WTC11 (cell line): ENCODE results near the gene BOK. TPM values are rescaled to one million over a fixed set of nuclear protein-coding genes. Genes with fewer than 3 reads are reported as not detected.

ENCODE experiments used
- ATAC-seq: fragments of 200-7000 bp; cut with Tn5 transposase; 2 replicates; pipeline ENCODE4 v1.10.0; 2021; ENCODE audit warnings: mild to moderate bottlenecking, moderate library complexity
- CTCF ChIA-PET: fragments of 300-600 bp; sonication (Branson Sonifier 250); formaldehyde crosslinking; loops from one replicate; lab custom pipeline; 2021; ENCODE audit warnings: antibody characterized with exemption; lab: Charles Lee
- POLR2A ChIA-PET: fragments of 350-600 bp; sonication (Branson Sonifier 250); formaldehyde crosslinking; loops from one replicate; lab custom pipeline; 2021; ENCODE audit warnings: antibody characterized with exemption; lab: Charles Lee
- DNase-seq: peaks from one replicate; pipeline ENCODE4 v3.0.0; 2021; ENCODE audit warnings: low spot score
- H3K27ac Mint-ChIP-seq: 2 replicates; pipeline ENCODE4 v1.8.0; 2021; ENCODE audit warnings: mixed read lengths
- H3K27me3 Mint-ChIP-seq: 2 replicates; pipeline ENCODE4 v1.8.0; 2021; ENCODE audit warnings: low read depth, mild to moderate bottlenecking, moderate library complexity, mixed read lengths
- H3K36me3 Mint-ChIP-seq: 2 replicates; pipeline ENCODE4 v1.8.0; 2021; ENCODE audit warnings: mixed read lengths
- H3K4me1 Mint-ChIP-seq: 2 replicates; pipeline ENCODE4 v1.8.0; 2022; ENCODE audit warnings: mixed read lengths
- H3K4me3 Mint-ChIP-seq: 2 replicates; pipeline ENCODE4 v1.8.0; 2021; ENCODE audit warnings: mild to moderate bottlenecking, moderate library complexity, mixed read lengths
- H3K9me3 Mint-ChIP-seq: 2 replicates; pipeline ENCODE4 v1.8.0; 2021; ENCODE audit warnings: mixed read lengths
- ATF1 ChIP-seq: sonication (generic); formaldehyde crosslinking; IDR thresholded peaks from 2 replicates; pipeline ENCODE4 v1.8.1; 2023; ENCODE audit warnings: mild to moderate bottlenecking, moderate library complexity, missing genetic modification reagents
- ATF2 ChIP-seq: sonication (generic); formaldehyde crosslinking; IDR thresholded peaks from 2 replicates; pipeline ENCODE4 v1.8.1; 2022; ENCODE audit warnings: low read depth, missing genetic modification reagents, borderline replicate concordance
- ATF3 ChIP-seq: sonication (generic); formaldehyde crosslinking; conservative IDR thresholded peaks from 2 replicates; pipeline ENCODE4 v1.8.1; 2022; ENCODE audit warnings: mild to moderate bottlenecking, missing genetic modification reagents
- ETV6 ChIP-seq: sonication (generic); formaldehyde crosslinking; IDR thresholded peaks from 2 replicates; pipeline ENCODE4 v1.8.1; 2022; ENCODE audit warnings: mild to moderate bottlenecking, missing genetic modification reagents
- MYBL2 ChIP-seq: sonication (generic); formaldehyde crosslinking; IDR thresholded peaks from 2 replicates; pipeline ENCODE4 v1.8.1; 2023; ENCODE audit warnings: mild to moderate bottlenecking, moderate library complexity, missing genetic modification reagents
- NFATC4 ChIP-seq: fragments of 250-450 bp; sonication (Bioruptor Pico); IDR thresholded peaks from 2 replicates; pipeline ENCODE4 v1.9.0; 2021; ENCODE audit warnings: mild to moderate bottlenecking
- NR3C1 ChIP-seq: sonication (generic); formaldehyde crosslinking; conservative IDR thresholded peaks from 2 replicates; pipeline ENCODE4 v1.8.1; 2023; ENCODE audit warnings: low read depth, mild to moderate bottlenecking, missing genetic modification reagents
- OVOL2 ChIP-seq: fragments of 250-450 bp; sonication (Bioruptor Pico); IDR thresholded peaks from 2 replicates; pipeline ENCODE4 v1.9.0; 2021; ENCODE audit warnings: mild to moderate bottlenecking, borderline replicate concordance
- PRRX2 ChIP-seq: fragments of 250-450 bp; sonication (Bioruptor Pico); IDR thresholded peaks from 2 replicates; pipeline ENCODE4 v1.8.0; 2021; ENCODE audit warnings: mild to moderate bottlenecking
- RELA ChIP-seq: sonication (generic); formaldehyde crosslinking; IDR thresholded peaks from 2 replicates; pipeline ENCODE4 v1.8.1; 2022; ENCODE audit warnings: missing genetic modification reagents, mild to moderate bottlenecking, borderline replicate concordance
- RORB ChIP-seq: fragments of 250-450 bp; sonication (Bioruptor Pico); IDR thresholded peaks from 2 replicates; pipeline ENCODE4 v1.9.0; 2021; ENCODE audit warnings: mild to moderate bottlenecking
- TP53 ChIP-seq: sonication (generic); formaldehyde crosslinking; IDR thresholded peaks from 2 replicates; pipeline ENCODE4 v1.8.1; 2023; ENCODE audit warnings: mild to moderate bottlenecking, missing genetic modification reagents
- ZNF138 ChIP-seq: sonication (generic); formaldehyde crosslinking; conservative IDR thresholded peaks from 2 replicates; pipeline ENCODE4 v1.8.1; 2022; ENCODE audit warnings: mild to moderate bottlenecking, moderate library complexity, missing genetic modification reagents
- ZNF219 ChIP-seq: sonication (generic); formaldehyde crosslinking; IDR thresholded peaks from 2 replicates; pipeline ENCODE4 v1.8.0; 2023; ENCODE audit warnings: missing genetic modification reagents, mild to moderate bottlenecking, borderline replicate concordance
- ZNF263 ChIP-seq: sonication (generic); formaldehyde crosslinking; IDR thresholded peaks from 2 replicates; pipeline ENCODE4 v1.8.1; 2022; ENCODE audit warnings: low read depth, mild to moderate bottlenecking, moderate library complexity, missing genetic modification reagents
- ZNF317 ChIP-seq: sonication (generic); formaldehyde crosslinking; IDR thresholded peaks from 2 replicates; pipeline ENCODE4 v1.8.1; 2023; ENCODE audit warnings: low read depth, mild to moderate bottlenecking, moderate library complexity, missing genetic modification reagents, borderline replicate concordance
- ZNF423 ChIP-seq: fragments of 250-450 bp; sonication (Bioruptor Pico); IDR thresholded peaks from 2 replicates; pipeline ENCODE4 v2.1.2; 2022; ENCODE audit warnings: mild to moderate bottlenecking, moderate library complexity
- ZNF671 ChIP-seq: fragments of 250-450 bp; sonication (Bioruptor Pico); IDR thresholded peaks from 2 replicates; pipeline ENCODE4 v1.8.0; 2021; ENCODE audit warnings: mild to moderate bottlenecking
- total RNA-seq: library from RNA; stranded (reverse); gene quantifications from 3 replicates; pipeline ENCODE4 v1.2.3, GENCODE V29; 2021
- TF ChIP-seq, protein P1 (sequence below): fragments of 250-450 bp; sonication (Bioruptor Pico); IDR thresholded peaks from 2 replicates; pipeline ENCODE4 v1.9.0; 2021; ENCODE audit warnings: moderate library complexity, mild to moderate bottlenecking, inconsistent platforms, borderline replicate concordance
- TF ChIP-seq, protein P2 (sequence below): sonication (generic); formaldehyde crosslinking; IDR thresholded peaks from 2 replicates; pipeline ENCODE4 v1.8.0; 2022; ENCODE audit warnings: mild to moderate bottlenecking, missing genetic modification reagents
- TF ChIP-seq, protein P3 (sequence below): fragments of 250-450 bp; sonication (Bioruptor Pico); IDR thresholded peaks from 2 replicates; pipeline ENCODE4 v2.1.2; 2022; ENCODE audit warnings: mild to moderate bottlenecking, moderate library complexity

BOK gene
- total RNA-seq, 1 experiment from 2014 or later: 39.4 TPM

DNA sequence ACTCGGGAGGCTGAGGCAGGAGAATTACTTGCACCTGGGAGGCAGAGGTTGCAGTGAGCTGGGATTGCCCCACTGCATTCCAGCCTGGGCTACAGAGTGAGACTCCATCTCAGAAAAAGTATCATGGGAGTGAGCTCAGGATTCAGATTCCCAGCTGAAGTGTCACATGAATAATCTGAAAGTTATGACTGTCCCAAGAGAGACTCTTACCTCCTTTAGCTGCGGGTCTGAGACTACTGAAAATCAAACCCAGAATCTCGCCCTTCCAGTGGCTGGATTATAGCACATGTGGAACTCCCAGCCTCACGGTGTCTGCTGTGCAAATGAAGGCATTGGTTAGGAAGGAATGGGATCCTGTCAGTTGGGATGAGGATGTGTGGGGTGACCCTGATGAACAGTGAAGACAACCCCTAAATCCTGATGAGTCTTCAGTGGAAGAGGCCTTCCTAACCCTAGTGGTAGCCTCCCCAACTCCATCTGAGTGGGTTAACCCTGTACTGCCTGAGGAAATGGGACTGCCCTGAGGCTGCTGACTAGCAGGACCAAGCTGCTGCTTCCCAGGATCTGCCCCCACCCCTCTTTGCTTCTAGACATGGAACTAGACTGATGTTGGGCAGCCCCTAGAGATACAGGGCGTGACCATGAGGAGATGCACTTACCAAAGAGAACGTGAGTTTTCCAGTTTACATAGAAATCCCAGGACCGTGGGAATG is 16.5 kb downstream of the BOK start:
- TF ChIP-seq ATF1 (CRISPR knock-in tag): 0 out of 2 replicates have a peak, but pooled peaks have one; percentile 38
- TF ChIP-seq ZNF671 (CRISPR knock-in tag): no peak
- Mint-ChIP-seq H3K9me3 (0 out of 2 replicates have a peak, but pooled peaks cover 3% of the 10 kb centered on the region), H3K27ac (no peak overlapping the region; the same call in 1 of the 2 replicates), H3K4me3 (no peak overlapping the region), H3K4me1 (peaks cover 8% of the 10 kb centered on the region), H3K27me3 (peaks cover under 1% of the 10 kb centered on the region; the same call in 1 of the 2 replicates), H3K36me3 (peaks cover 15% of the 10 kb centered on the region)
- POLR2A ChIA-PET: no interaction called here
- CTCF ChIA-PET: interaction anchor here (1.4 to 1.5 kb wide), 2 partner anchors 17 to 20 kb away, joined by 5 to 6 read pairs; partner anchors contain the start of gene BOK
- DNase-seq: no peak
- ATAC-seq: no peak

- Mint-ChIP-seq H3K4me3 (no peak overlapping the region), H3K36me3 (peaks cover 18% of the 10 kb centered on the region), H3K27ac (no peak overlapping the region), H3K27me3 (no peaks in the 10 kb centered on the region), H3K9me3 (0 out of 2 replicates have a peak, but pooled peaks cover 3% of the 10 kb centered on the region), H3K4me1 (peaks cover 8% of the 10 kb centered on the region; the same call in 1 of the 2 replicates)
- ChIA-PET CTCF (interaction anchor here (1.4 to 1.5 kb wide), 2 partner anchors 17 to 20 kb away, joined by 5 to 6 read pairs; partner anchors contain the start of gene BOK), POLR2A (no interaction called here)
- no peak for DNase-seq
- TF ChIP-seq NFATC4: peak; percentile 6; the same call in 1 of the 2 replicates
- no peak for TF ChIP-seq NR3C1 (CRISPR knock-in tag)
- TF ChIP-seq ZNF263 (CRISPR knock-in tag): peak; percentile 74
- no peak for ATAC-seq
These were observed 17.2 kb downstream of the BOK start for GRCh38 chr2:241575624-241576292.

DNA sequence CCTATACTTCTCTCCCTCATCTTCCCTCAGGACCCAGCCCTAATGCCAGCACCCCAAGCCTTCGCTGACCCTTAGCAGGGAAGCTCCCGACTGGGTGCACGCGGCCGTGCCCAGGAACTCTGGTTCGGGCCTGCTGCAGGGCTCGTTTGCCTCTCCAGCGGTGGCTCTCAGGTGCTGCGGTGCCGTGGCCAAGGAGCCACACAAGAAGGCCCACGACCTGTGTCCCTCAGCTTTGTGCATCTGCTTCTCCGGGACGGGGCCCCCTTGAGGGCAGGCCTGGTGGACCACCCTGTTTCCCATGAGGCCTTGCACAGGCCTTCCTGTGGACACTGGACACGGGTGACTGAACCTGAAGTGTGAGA is 17.7 kb downstream of the BOK start:
- no peak for DNase-seq
- Mint-ChIP-seq H3K4me3 (no peak overlapping the region), H3K27ac (no peak overlapping the region), H3K36me3 (peaks cover 18% of the 10 kb centered on the region), H3K27me3 (no peaks in the 10 kb centered on the region), H3K4me1 (peaks cover 8% of the 10 kb centered on the region; the same call in 1 of the 2 replicates), H3K9me3 (0 out of 2 replicates have a peak, but pooled peaks cover 3% of the 10 kb centered on the region)
- ChIA-PET CTCF (interaction anchor here (0.7 to 1.5 kb wide), 3 partner anchors 18 to 96 kb away, joined by 3 to 6 read pairs (median 5); partner anchors contain the start of gene BOK), POLR2A (no interaction called here)
- TF ChIP-seq ZNF138 (CRISPR knock-in tag) (no peak), ETV6 (no peak), RORB (CRISPR knock-in tag) (no peak), ZNF263 (CRISPR knock-in tag) (no peak), ATF3 (CRISPR knock-in tag) (no peak), ZNF423 (CRISPR knock-in tag) (no peak), ATF2 (no peak), PRRX2 (CRISPR knock-in tag) (no peak), ZNF219 (CRISPR knock-in tag) (no peak), RELA (CRISPR knock-in tag) (no peak), OVOL2 (CRISPR knock-in tag) (no peak), ZNF317 (CRISPR knock-in tag) (no peak), TP53 (CRISPR knock-in tag) (no peak), NR3C1 (CRISPR knock-in tag) (no peak), MYBL2 (no peak)
- TF ChIP-seq, protein P1, sequence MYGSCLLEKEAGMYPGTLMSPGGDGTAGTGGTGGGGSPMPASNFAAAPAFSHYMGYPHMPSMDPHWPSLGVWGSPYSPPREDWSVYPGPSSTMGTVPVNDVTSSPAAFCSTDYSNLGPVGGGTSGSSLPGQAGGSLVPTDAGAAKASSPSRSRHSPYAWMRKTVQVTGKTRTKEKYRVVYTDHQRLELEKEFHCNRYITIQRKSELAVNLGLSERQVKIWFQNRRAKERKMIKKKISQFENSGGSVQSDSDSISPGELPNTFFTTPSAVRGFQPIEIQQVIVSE: no peak
- TF ChIP-seq, protein P2, sequence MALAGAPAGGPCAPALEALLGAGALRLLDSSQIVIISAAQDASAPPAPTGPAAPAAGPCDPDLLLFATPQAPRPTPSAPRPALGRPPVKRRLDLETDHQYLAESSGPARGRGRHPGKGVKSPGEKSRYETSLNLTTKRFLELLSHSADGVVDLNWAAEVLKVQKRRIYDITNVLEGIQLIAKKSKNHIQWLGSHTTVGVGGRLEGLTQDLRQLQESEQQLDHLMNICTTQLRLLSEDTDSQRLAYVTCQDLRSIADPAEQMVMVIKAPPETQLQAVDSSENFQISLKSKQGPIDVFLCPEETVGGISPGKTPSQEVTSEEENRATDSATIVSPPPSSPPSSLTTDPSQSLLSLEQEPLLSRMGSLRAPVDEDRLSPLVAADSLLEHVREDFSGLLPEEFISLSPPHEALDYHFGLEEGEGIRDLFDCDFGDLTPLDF (CRISPR knock-in tag): no peak
- TF ChIP-seq, protein P3, sequence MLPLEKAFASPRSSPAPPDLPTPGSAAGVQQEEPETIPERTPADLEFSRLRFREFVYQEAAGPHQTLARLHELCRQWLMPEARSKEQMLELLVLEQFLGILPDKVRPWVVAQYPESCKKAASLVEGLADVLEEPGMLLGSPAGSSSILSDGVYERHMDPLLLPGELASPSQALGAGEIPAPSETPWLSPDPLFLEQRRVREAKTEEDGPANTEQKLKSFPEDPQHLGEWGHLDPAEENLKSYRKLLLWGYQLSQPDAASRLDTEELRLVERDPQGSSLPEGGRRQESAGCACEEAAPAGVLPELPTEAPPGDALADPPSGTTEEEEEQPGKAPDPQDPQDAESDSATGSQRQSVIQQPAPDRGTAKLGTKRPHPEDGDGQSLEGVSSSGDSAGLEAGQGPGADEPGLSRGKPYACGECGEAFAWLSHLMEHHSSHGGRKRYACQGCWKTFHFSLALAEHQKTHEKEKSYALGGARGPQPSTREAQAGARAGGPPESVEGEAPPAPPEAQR (CRISPR knock-in tag): no peak
- ATAC-seq: peak; percentile 32; the same call in 1 of the 2 replicates
